Activated naive CD4-positive, alpha-beta T cell treated with anti-CD3 and anti-CD28 coated beads for 36 hours (primary cell): Measurements from ENCODE around the gene ACAP1. TPM values are rescaled to one million over a fixed set of nuclear protein-coding genes. Genes with fewer than 3 reads are reported as not detected.
"Not testable (repeated sequence)": the region's sequence is repeated elsewhere in the genome, so short reads cannot be mapped to it uniquely, and the experiment has no call there.

ENCODE experiments used
- CTCF ChIA-PET: fragments of 350-600 bp; sonication (Branson Sonifier 250); formaldehyde crosslinking; loops from one replicate; lab custom pipeline; 2021; ENCODE audit warnings: antibody characterized with exemption; lab: Charles Lee
- DNase-seq: peaks from one replicate; pipeline ENCODE4 v3.0.0-alpha.2; 2020
- H3K27ac Mint-ChIP-seq: one replicate; pipeline ENCODE4 v1.8.0; 2021; ENCODE audit warnings: mild to moderate bottlenecking, mixed read lengths
- H3K27me3 Mint-ChIP-seq: one replicate; pipeline ENCODE4 v1.8.0; 2021; ENCODE audit warnings: low read depth, mixed read lengths
- H3K36me3 Mint-ChIP-seq: one replicate; pipeline ENCODE4 v1.8.0; 2021; ENCODE audit warnings: low read depth, mixed read lengths
- H3K4me1 Mint-ChIP-seq: one replicate; pipeline ENCODE4 v1.8.0; 2021; ENCODE audit warnings: low read depth, mixed read lengths
- H3K4me3 Mint-ChIP-seq: one replicate; pipeline ENCODE4 v1.8.0; 2021; ENCODE audit warnings: mild to moderate bottlenecking, moderate library complexity, mixed read lengths
- H3K9me3 Mint-ChIP-seq: one replicate; pipeline ENCODE4 v1.8.0; 2021; ENCODE audit warnings: mixed read lengths
- intact Hi-C: fragments of 100-400 bp; cut with micrococcal nuclease; formaldehyde crosslinking; loops from one replicate; pipeline ENCODE4 v1.15.1; 2023
- total RNA-seq, 2 experiments: library from RNA; stranded (reverse); gene quantifications; one replicate each; pipeline ENCODE4 v1.2.3, GENCODE V29; 2021

The ACAP1 gene
- total RNA-seq, 2 experiments from 2014 or later: 309 to 320 TPM

- H3K27ac Mint-ChIP-seq: no peak overlapping the region
- peaks cover 2% of the 10 kb centered on the region for H3K27me3 Mint-ChIP-seq
- H3K9me3 Mint-ChIP-seq: no peaks in the 10 kb centered on the region
- no peaks in the 10 kb centered on the region for H3K4me1 Mint-ChIP-seq
- intact Hi-C loops: no loop called here
- no peaks in the 10 kb centered on the region for H3K36me3 Mint-ChIP-seq
- DNase-seq: no peak
- no peak overlapping the region for H3K4me3 Mint-ChIP-seq
- CTCF ChIA-PET: interaction anchor here (1.5 kb wide), 1 partner anchor 11 kb away, joined by 5 read pairs; no protein-coding TSS in a partner anchor
These were observed 30.8 kb downstream of the ACAP1 start for GRCh38 chr17:7367083-7367482.

DNA sequence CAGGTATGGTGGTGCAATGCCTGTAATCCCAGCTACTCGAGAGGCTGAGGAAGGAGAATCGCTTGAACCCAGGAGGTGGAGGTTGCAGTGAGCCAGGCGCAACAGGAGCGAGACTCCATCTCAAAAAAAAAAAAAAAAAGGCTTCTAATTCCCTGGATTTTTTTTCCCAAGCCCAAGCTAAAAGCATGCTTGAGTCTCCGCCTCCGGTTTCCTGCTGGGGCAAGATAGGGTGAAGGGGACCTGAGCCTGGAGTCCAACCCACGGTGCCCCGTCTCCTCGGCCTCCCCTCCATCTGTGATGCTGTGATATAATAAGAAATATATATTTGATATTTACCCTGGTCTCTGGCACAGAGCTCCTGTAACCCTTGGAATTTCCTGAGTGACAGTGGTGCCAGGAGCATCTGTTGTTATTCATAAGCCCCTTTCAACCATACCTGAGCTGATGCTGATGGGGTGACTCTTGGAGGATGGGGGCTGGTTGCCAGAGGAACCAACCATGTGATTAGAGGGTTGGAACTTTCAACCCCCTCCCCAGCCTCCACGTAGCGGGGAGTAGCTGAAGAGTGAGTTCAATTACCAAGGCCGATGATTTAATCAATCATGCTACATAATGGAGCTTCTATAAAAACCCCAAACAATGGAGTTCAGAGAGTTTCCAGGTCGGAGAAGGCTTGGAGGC, 31.7 kb downstream of the ACAP1 start:
- intact Hi-C loops: no loop called here
- CTCF ChIA-PET: interaction anchor here (1.5 kb wide), 1 partner anchor 12 kb away, joined by 5 read pairs; no protein-coding TSS in a partner anchor
- H3K27ac Mint-ChIP-seq: no peak overlapping the region
- no peaks in the 10 kb centered on the region for H3K36me3 Mint-ChIP-seq
- peaks cover 2% of the 10 kb centered on the region for H3K27me3 Mint-ChIP-seq
- no peak overlapping the region for H3K4me3 Mint-ChIP-seq
- H3K9me3 Mint-ChIP-seq: no peaks in the 10 kb centered on the region
- no peaks in the 10 kb centered on the region for H3K4me1 Mint-ChIP-seq
- no peak for DNase-seq

GRCh38 chr17:7368599-7368994, 32.3 kb downstream of the ACAP1 start:
- H3K4me1 Mint-ChIP-seq, intact Hi-C loops, H3K36me3 Mint-ChIP-seq, DNase-seq, H3K4me3 Mint-ChIP-seq, H3K27me3 Mint-ChIP-seq, H3K27ac Mint-ChIP-seq, H3K9me3 Mint-ChIP-seq: not testable (repeated sequence)
- CTCF ChIA-PET: interaction anchor here (1.5 kb wide), 1 partner anchor 12 kb away, joined by 5 read pairs; no protein-coding TSS in a partner anchor

DNA sequence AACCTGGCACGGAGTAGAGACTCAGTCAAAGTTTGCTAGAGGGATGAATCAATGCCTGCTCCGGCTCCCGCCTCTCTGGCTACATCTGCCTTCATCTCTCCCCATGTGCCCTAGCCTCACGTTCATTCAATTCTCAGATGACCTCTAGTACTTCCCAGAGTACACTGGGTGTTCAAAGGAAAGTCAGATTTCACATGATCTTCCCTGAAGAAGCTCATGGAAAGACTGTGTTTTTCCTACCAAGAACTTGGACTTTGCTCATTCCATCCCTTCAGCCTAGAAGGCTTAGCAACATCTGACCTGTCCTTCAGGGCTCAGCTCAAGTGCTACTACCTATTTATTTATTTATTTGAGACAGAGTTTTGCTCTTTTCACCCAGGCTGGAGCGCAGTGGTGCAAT, 33.5 kb downstream of the ACAP1 start:
- Mint-ChIP-seq H3K4me1 (no peaks in the 10 kb centered on the region), H3K27ac (no peak overlapping the region), H3K9me3 (no peaks in the 10 kb centered on the region), H3K27me3 (peaks cover 2% of the 10 kb centered on the region), H3K4me3 (no peak overlapping the region), H3K36me3 (no peaks in the 10 kb centered on the region)
- DNase-seq: no peak
- intact Hi-C loops: no loop called here
- CTCF ChIA-PET: interaction anchor here (0.9 to 3.5 kb wide), 2 partner anchors 14 to 45 kb away, joined by 3 to 13 read pairs; no protein-coding TSS in a partner anchor

GRCh38 chr17:7370853-7371252, 34.5 kb downstream of the ACAP1 start:
- no peak overlapping the region for H3K27ac Mint-ChIP-seq
- H3K36me3 Mint-ChIP-seq: no peaks in the 10 kb centered on the region
- DNase-seq: no peak
- CTCF ChIA-PET: interaction anchor here (0.5 to 3.5 kb wide), 5 partner anchors 15 to 372 kb away, joined by 3 to 13 read pairs (median 3); no protein-coding TSS in a partner anchor
- intact Hi-C loops: no loop called here
- no peaks in the 10 kb centered on the region for H3K9me3 Mint-ChIP-seq
- H3K4me3 Mint-ChIP-seq: no peak overlapping the region
- H3K27me3 Mint-ChIP-seq: peaks cover 2% of the 10 kb centered on the region
- H3K4me1 Mint-ChIP-seq: no peaks in the 10 kb centered on the region

DNA sequence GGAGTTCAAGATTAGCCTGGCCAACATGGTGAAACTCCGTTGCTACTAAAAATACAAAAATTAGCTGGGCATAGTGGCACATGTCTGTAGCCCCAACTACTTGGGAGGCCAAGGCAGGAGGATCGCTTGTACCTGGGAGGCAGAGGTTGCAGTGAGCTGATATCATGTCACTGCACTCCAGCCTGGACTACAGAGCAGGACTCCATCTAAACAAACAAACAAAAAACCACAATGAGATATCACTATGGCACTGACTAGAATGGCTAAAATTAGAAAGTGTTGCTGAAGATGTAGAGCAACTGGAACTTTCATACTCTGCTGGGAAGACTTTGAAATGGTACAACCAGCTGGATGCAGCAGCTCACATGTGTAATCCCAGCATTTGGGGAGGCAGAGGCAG, 38.0 kb downstream of the ACAP1 start:
- H3K36me3 Mint-ChIP-seq: no peaks in the 10 kb centered on the region
- CTCF ChIA-PET: no interaction called here
- H3K27me3 Mint-ChIP-seq: peaks cover 11% of the 10 kb centered on the region
- DNase-seq: no peak
- peaks cover 3% of the 10 kb centered on the region for H3K9me3 Mint-ChIP-seq
- H3K27ac Mint-ChIP-seq: no peak overlapping the region
- no peak overlapping the region for H3K4me3 Mint-ChIP-seq
- intact Hi-C loops: no loop called here
- no peaks in the 10 kb centered on the region for H3K4me1 Mint-ChIP-seq

DNA sequence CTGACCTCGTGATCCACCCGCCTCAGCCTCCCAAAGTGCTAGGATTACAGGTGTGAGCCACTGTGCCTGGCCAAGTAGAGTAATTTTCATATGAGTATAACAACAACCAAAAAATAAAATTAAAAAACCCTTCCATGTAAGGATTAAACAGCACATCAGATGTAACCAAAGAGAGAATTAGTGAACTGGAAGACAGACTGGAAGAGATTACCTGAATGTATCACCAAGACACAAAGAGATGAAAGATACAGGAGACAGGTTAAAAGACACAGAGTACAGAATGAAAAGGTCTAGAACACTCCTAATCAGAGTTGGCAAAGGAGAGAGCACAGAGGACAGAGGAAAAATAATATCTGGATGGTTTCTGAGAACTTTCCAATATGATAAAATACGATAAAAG, 42.8 kb downstream of the ACAP1 start:
- CTCF ChIA-PET: interaction anchor here (0.5 kb wide), 1 partner anchor 168 kb away, joined by 4 read pairs; no protein-coding TSS in a partner anchor
- H3K4me3 Mint-ChIP-seq: no peak overlapping the region
- peaks cover 35% of the 10 kb centered on the region for H3K27me3 Mint-ChIP-seq
- H3K9me3 Mint-ChIP-seq: peaks cover 3% of the 10 kb centered on the region
- DNase-seq: no peak
- no peaks in the 10 kb centered on the region for H3K4me1 Mint-ChIP-seq
- no peaks in the 10 kb centered on the region for H3K36me3 Mint-ChIP-seq
- intact Hi-C loops: no loop called here
- H3K27ac Mint-ChIP-seq: no peak overlapping the region

GRCh38 chr17:7380321-7380720, 44.0 kb downstream of the ACAP1 start:
- no peak for DNase-seq
- H3K27me3 Mint-ChIP-seq: peaks cover 35% of the 10 kb centered on the region
- CTCF ChIA-PET: interaction anchor here (1.1 kb wide), 1 partner anchor 134 kb away, joined by 3 read pairs; no protein-coding TSS in a partner anchor
- peaks cover 3% of the 10 kb centered on the region for H3K9me3 Mint-ChIP-seq
- intact Hi-C loops: no loop called here
- H3K4me3 Mint-ChIP-seq: no peak overlapping the region
- H3K27ac Mint-ChIP-seq: no peak overlapping the region
- H3K36me3 Mint-ChIP-seq: no peaks in the 10 kb centered on the region
- peaks cover 4% of the 10 kb centered on the region for H3K4me1 Mint-ChIP-seq

- no peaks in the 10 kb centered on the region for H3K36me3 Mint-ChIP-seq
- intact Hi-C loops: no loop called here
These were observed 44.7 kb downstream of the ACAP1 start, which contains the start of gene TNK1 for GRCh38 chr17:7380855-7381683. TNK1 (plus strand) TSS chr17:7381089; CDS start chr17:7382927, 1,838 bp downstream.

GRCh38 chr17:7382901-7383300, 46.6 kb downstream of the ACAP1 start:
- Mint-ChIP-seq H3K27ac (no peak overlapping the region), H3K27me3 (peaks cover 30% of the 10 kb centered on the region), H3K4me1 (peaks cover 4% of the 10 kb centered on the region), H3K36me3 (no peaks in the 10 kb centered on the region), H3K4me3 (no peak overlapping the region), H3K9me3 (peaks cover 3% of the 10 kb centered on the region)
- CTCF ChIA-PET: interaction anchor here (0.6 to 2.4 kb wide), 2 partner anchors 10 to 178 kb away, joined by 3 to 6 read pairs; no protein-coding TSS in a partner anchor
- intact Hi-C loops: no loop called here
- no peak for DNase-seq

More at GRCh38 chr17:7380855-7381683, 44.7 kb downstream of the ACAP1 start, which contains the start of gene TNK1:
- peaks cover 4% of the 10 kb centered on the region for H3K4me1 Mint-ChIP-seq
- peaks cover 35% of the 10 kb centered on the region for H3K27me3 Mint-ChIP-seq
- CTCF ChIA-PET: interaction anchor here (1.1 to 1.6 kb wide), 2 partner anchors 25 to 133 kb away, joined by 3 to 5 read pairs; no protein-coding TSS in a partner anchor
- H3K9me3 Mint-ChIP-seq: peaks cover 3% of the 10 kb centered on the region
- no peak within 1 kb of the TSS for H3K4me3 Mint-ChIP-seq
- DNase-seq: no peak
- no peak within 1 kb of the TSS for H3K27ac Mint-ChIP-seq

DNA sequence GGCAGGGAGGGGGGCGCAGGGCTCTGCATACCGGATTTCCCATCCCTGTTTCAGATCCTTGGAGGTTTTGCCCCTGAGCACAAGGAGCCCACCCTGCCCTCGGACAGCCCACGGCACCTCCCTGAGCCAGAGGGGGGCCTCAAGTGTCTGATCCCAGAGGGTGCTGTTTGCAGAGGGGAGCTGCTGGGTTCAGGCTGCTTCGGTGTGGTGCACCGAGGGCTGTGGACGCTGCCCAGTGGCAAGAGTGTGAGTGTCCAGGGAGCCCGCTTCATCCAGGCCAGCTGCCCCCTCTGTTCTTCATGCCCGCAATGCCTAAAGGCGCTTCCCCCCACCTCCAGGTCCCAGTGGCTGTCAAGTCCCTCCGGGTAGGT, 47.0 kb downstream of the ACAP1 start:
- CTCF ChIA-PET: interaction anchor here (0.6 to 2.4 kb wide), 2 partner anchors 10 to 177 kb away, joined by 3 to 6 read pairs; no protein-coding TSS in a partner anchor
- Mint-ChIP-seq H3K27ac (no peak overlapping the region), H3K4me1 (peaks cover 4% of the 10 kb centered on the region), H3K27me3 (peaks cover 30% of the 10 kb centered on the region), H3K4me3 (peak overlapping the region; percentile 70), H3K36me3 (no peaks in the 10 kb centered on the region), H3K9me3 (peaks cover 3% of the 10 kb centered on the region)
- intact Hi-C loops: no loop called here
- no peak for DNase-seq
